Osteoblast (primary cell): Measurements from ENCODE around the gene MT1M. TPM values are rescaled to one million over a fixed set of nuclear protein-coding genes. Genes with fewer than 3 reads are reported as not detected.

Experiments used
- DNase-seq: peaks from one replicate; pipeline ENCODE4 v3.0.0; 2011; ENCODE audit warnings: low spot score, mixed read lengths; ENCODE audit not compliant: insufficient read length; ENCODE audit errors: missing footprints
- H2AFZ ChIP-seq: 2 replicates; pipeline ENCODE4 v1.6.0; 2011; ENCODE audit warnings: mild to moderate bottlenecking, low read length
- H3K27ac ChIP-seq: 2 replicates; pipeline ENCODE4 v1.5.1; 2011; ENCODE audit warnings: mild to moderate bottlenecking, low read depth, low read length, moderate library complexity
- H3K27me3 ChIP-seq: 2 replicates; pipeline ENCODE4 v1.6.0; 2012; ENCODE audit warnings: mild to moderate bottlenecking, control low read depth, inconsistent platforms, low read length, moderate library complexity; ENCODE audit not compliant: insufficient read depth
- H3K36me3 ChIP-seq: 2 replicates; pipeline ENCODE4 v1.5.1; 2011; ENCODE audit warnings: mild to moderate bottlenecking, low read length, control low read depth, moderate library complexity; ENCODE audit not compliant: insufficient read depth
- H3K4me1 ChIP-seq: 2 replicates; pipeline ENCODE4 v1.5.1; 2011; ENCODE audit warnings: mild to moderate bottlenecking, low read length, control low read depth, moderate library complexity; ENCODE audit not compliant: insufficient read depth
- H3K4me2 ChIP-seq: 2 replicates; pipeline ENCODE4 v1.6.0; 2011; ENCODE audit warnings: mild to moderate bottlenecking, low read length; ENCODE audit not compliant: insufficient read depth
- H3K4me3 ChIP-seq: fragments of 200-600 bp; sonication (generic); 3 replicates; pipeline ENCODE4 v1.5.1; 2012; ENCODE audit warnings: mild to moderate bottlenecking, low read length, inconsistent platforms; ENCODE audit not compliant: insufficient read depth
- H3K79me2 ChIP-seq: 2 replicates; pipeline ENCODE4 v1.6.0; 2012; ENCODE audit warnings: mild to moderate bottlenecking, low read length, control low read depth, inconsistent platforms; ENCODE audit not compliant: insufficient read depth
- H3K9me3 ChIP-seq: 2 replicates; pipeline ENCODE4 v1.5.1; 2011; ENCODE audit warnings: low read depth, low read length, control low read depth
- H4K20me1 ChIP-seq: 2 replicates; pipeline ENCODE4 v1.6.0; 2012; ENCODE audit warnings: mild to moderate bottlenecking, low read length, control low read depth; ENCODE audit not compliant: insufficient read depth
- total RNA-seq: library from RNA; depleted of rRNA; stranded (reverse); fragments of >200 nt; gene quantifications from 2 replicates; pipeline ENCODE4 v1.2.3, GENCODE V29; 2012
- TF ChIP-seq, protein P1 (sequence below): IDR thresholded peaks from 2 replicates; pipeline ENCODE4 v1.5.1; 2011; ENCODE audit warnings: mild to moderate bottlenecking, low read depth, low read length, moderate library complexity; ENCODE audit errors: extremely low read depth

MT1M gene
- total RNA-seq, 1 donor = 8.7 TPM

- no peaks in the 10 kb centered on the region for H3K36me3 ChIP-seq
- peaks cover 77% of the 10 kb centered on the region for H3K4me1 ChIP-seq
- peak overlapping the region; percentile 14 for H2AFZ ChIP-seq
- TF ChIP-seq, protein P1, sequence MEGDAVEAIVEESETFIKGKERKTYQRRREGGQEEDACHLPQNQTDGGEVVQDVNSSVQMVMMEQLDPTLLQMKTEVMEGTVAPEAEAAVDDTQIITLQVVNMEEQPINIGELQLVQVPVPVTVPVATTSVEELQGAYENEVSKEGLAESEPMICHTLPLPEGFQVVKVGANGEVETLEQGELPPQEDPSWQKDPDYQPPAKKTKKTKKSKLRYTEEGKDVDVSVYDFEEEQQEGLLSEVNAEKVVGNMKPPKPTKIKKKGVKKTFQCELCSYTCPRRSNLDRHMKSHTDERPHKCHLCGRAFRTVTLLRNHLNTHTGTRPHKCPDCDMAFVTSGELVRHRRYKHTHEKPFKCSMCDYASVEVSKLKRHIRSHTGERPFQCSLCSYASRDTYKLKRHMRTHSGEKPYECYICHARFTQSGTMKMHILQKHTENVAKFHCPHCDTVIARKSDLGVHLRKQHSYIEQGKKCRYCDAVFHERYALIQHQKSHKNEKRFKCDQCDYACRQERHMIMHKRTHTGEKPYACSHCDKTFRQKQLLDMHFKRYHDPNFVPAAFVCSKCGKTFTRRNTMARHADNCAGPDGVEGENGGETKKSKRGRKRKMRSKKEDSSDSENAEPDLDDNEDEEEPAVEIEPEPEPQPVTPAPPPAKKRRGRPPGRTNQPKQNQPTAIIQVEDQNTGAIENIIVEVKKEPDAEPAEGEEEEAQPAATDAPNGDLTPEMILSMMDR = no peak
- no peaks in the 10 kb centered on the region for H4K20me1 ChIP-seq
- DNase-seq = no peak
- H3K4me3 ChIP-seq = peak overlapping the region; percentile 3
- no peaks in the 10 kb centered on the region for H3K27me3 ChIP-seq
- H3K79me2 ChIP-seq = no peaks in the 10 kb centered on the region
- no peaks in the 10 kb centered on the region for H3K9me3 ChIP-seq
- peak overlapping the region; percentile 98 for H3K27ac ChIP-seq
- peak overlapping the region; percentile 83 for H3K4me2 ChIP-seq
Observed at GRCh38 chr16:56611281-56611833, 21.1 kb upstream of the MT1M start.

DNA sequence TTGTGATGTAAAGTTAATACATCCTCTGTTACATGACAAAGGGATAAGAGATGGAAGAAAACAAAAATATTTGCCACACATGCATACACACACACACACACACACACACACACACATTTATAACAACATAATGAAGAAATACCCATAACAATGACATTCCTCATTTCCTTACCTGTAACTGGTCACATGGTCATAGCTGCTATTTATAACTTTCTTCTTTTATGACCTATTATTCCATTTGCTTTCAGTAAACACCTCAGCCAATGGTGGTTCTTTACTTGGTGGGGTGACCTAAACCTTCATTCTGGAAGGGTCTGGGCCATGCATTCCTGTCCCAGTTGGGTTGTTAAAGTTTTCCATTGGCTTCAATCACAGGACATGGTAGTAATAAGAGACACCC is 18.8 kb upstream of the MT1M start:
- DNase-seq = no peak
- H3K4me3 ChIP-seq = no peak overlapping the region
- H3K4me1 ChIP-seq = peaks cover 65% of the 10 kb centered on the region
- H3K9me3 ChIP-seq = no peaks in the 10 kb centered on the region
- H3K36me3 ChIP-seq = no peaks in the 10 kb centered on the region
- no peak overlapping the region for H3K4me2 ChIP-seq
- H3K27ac ChIP-seq = peak overlapping the region; percentile 65
- H4K20me1 ChIP-seq = no peaks in the 10 kb centered on the region
- H3K79me2 ChIP-seq = no peaks in the 10 kb centered on the region
- H3K27me3 ChIP-seq = no peaks in the 10 kb centered on the region
- TF ChIP-seq, protein P1 = no peak
- H2AFZ ChIP-seq = no peak overlapping the region

DNA sequence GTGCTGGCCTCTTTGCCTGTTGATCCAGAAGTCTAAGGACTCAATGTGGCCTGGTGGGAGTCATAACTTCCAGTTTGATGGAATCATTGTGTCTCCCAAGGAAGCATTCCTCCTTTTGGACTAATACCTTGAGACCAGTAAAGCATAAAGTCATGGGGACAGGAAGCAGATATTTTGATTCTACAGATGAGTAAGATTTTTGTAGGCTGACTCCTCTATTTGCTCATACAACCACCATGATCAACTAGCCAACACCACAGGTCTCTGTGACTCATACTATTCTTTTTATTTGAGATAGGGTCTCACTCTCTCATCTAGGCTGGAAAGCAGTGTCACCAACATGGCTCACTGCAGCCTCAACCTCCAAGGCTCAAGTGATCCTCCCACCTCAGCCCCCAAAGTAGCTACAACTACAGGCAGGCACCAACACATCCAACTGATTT is 17.9 kb upstream of the MT1M start:
- Histone ChIP-seq H2AFZ (no peak overlapping the region), H3K4me3 (no peak overlapping the region), H3K4me2 (peak overlapping the region; percentile 12), H3K36me3 (no peaks in the 10 kb centered on the region), H3K4me1 (peaks cover 57% of the 10 kb centered on the region), H3K27me3 (no peaks in the 10 kb centered on the region), H4K20me1 (no peaks in the 10 kb centered on the region), H3K27ac (peak overlapping the region; percentile 65), H3K9me3 (no peaks in the 10 kb centered on the region), H3K79me2 (no peaks in the 10 kb centered on the region)
- TF ChIP-seq, protein P1 = no peak
- DNase-seq = peak; percentile 89

GRCh38 chr16:56615353-56615752 is 17.1 kb upstream of the MT1M start:
- Histone ChIP-seq H4K20me1 (no peaks in the 10 kb centered on the region), H3K79me2 (no peaks in the 10 kb centered on the region), H3K36me3 (no peaks in the 10 kb centered on the region), H3K4me1 (peaks cover 51% of the 10 kb centered on the region), H3K27me3 (no peaks in the 10 kb centered on the region), H3K27ac (peak overlapping the region; percentile 65), H2AFZ (no peak overlapping the region), H3K4me2 (peak overlapping the region; percentile 12), H3K9me3 (no peaks in the 10 kb centered on the region), H3K4me3 (no peak overlapping the region)
- no peak for DNase-seq
- TF ChIP-seq, protein P1 = no peak
